Hematopoietic multipotent progenitor cell treated with erythropoietin and hydrocortisone succinate and interleukin-3 and kit ligand, for 4 days (in vitro differentiated cells): ENCODE data around the gene MACROD2.
"Not testable (repeated sequence)": the region's sequence is repeated elsewhere in the genome, so short reads cannot be mapped to it uniquely, and the experiment has no call there.

Experiments used
- DNase-seq: peaks from one replicate; pipeline ENCODE4 v3.0.0-alpha.2; 2015

The MACROD2 gene

GRCh38 chr20:15756002-15756753 is 1760.9 kb downstream of the MACROD2 start:
- no peak for DNase-seq

DNA sequence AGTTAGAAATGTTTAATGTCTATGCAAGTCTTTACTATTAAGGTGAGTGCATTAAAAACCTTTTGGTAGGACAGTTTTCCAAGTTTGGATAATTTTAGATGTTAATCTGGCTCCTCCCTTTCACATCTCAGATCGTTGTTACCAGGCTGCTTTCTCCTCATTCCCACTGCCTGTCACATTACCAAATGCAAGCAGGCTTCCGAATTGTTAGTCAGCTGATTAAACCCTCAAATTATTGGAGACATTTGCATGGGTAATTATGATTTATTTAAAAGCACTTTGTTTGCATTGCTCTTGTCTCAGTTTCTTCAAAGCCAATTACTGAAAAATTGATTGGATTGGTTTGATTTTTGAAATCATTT is 1761.4 kb downstream of the MACROD2 start:
- DNase-seq: no peak

GRCh38 chr20:15759594-15759993 is 1764.3 kb downstream of the MACROD2 start:
- DNase-seq: no peak

GRCh38 chr20:15760001-15760621 is 1764.8 kb downstream of the MACROD2 start:
- DNase-seq: no peak

DNA sequence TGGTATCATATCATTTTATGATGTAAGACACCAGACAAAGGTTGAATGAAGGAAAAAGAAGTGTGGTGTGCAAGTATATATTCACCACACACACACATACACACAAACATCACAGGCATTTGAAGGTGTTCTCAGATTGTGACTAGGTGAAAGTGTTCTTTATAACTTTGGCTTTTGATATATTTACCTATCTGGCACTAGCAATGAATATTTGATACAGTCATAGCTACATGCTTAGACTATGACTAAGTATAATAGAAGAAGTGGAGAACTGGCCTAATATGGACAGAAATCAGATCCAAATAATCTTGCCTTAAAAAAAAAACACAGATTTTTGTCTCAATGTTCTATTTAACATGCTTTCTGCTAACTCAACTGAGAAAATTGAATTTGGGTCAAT is 1768.0 kb downstream of the MACROD2 start:
- no peak for DNase-seq

DNA sequence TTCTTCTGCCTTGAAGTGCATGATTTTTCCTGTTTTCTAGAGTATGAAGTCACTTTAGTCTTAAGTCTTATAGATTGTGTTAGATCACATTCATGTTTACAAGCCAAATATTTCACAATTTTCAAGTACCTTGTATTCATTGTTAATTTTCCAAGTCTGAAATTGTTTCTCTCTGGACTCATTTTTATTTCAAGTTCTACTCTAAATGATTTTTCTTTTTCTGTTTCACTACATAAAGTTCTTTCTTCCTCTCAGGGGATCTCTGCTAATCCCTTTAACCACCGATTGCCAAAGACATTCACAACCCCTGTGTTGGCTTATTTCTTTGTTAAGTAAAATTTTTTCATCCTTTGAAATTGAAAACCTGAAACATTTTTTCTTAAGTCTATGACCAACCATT is 1772.3 kb downstream of the MACROD2 start:
- DNase-seq: no peak

DNA sequence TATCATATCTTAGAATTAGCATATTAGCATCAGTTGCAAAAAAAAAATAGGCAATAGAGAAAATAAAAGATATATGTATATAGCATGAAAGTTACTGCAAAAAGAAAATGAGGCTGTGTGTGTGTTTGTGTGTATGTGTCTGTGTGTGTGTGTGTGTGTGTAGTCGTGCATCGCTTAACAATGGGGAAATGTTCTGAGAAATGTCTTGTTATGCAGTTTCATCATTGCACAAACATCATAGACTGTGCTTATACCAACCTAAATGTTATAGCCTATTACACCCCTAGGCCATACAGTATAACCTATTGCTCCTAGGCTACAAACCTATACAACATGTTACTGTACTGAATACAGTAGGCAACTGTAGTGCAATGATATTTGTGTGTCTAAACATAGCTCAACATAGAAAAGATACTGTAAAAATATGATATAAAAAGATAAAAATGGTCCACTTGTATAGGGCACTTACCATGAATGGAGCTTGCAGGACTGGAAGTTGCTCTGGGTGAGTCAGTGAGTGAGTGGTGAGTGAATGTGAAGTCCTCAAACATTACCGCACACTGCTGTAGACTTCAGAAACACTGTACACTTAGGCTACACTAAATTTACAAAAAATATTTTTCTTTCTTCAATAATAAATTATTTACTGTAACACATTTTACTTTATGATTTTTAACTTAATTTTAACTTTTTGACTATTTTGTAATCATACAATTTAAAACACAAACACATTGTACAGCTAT is 1772.9 kb downstream of the MACROD2 start:
- no peak for DNase-seq

DNA sequence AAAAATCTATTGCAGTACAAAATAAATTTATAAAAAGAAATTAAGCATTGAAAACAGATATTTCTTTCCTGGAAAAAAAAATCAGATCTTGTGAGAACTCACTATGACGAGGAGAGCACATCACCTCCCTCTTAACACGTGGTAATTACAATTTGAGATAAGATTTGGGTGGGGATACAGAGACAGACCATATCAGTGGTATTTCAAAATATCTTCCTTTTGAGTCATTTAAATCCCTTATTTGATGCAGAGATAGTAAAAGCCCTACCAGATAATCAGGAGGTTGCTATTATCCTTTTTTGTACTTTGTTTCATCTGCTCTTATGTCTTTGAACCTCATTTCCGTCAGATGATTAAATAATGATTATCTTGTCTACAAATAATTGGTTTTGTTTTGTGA is 1777.5 kb downstream of the MACROD2 start:
- no peak for DNase-seq

GRCh38 chr20:15774926-15775325 is 1779.6 kb downstream of the MACROD2 start:
- DNase-seq: no peak

- DNase-seq: no peak
These were observed 1781.6 kb downstream of the MACROD2 start for GRCh38 chr20:15776770-15777466.

GRCh38 chr20:15784020-15784419 is 1788.7 kb downstream of the MACROD2 start:
- DNase-seq: no peak

GRCh38 chr20:15789079-15789478 is 1793.8 kb downstream of the MACROD2 start:
- DNase-seq: no peak

DNA sequence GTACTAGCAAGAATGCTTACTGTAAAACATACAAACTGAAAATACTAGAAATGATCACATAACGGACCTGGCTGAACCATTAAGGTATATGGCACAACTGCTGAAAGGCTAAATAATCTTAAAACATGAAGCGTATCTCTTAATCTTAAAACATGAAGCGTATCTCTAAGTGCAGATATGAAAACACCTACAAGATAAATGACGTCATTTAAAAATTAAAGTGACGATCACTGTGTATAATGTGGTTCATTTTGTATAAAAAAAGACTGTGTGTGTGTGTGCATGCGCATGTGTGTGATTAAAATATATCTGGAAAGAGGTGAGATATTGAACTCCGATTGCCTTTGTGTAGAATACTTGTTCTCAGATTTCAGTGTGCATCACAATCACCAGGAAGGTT is 1797.5 kb downstream of the MACROD2 start:
- DNase-seq: no peak

- DNase-seq: no peak
These were observed 1799.1 kb downstream of the MACROD2 start for GRCh38 chr20:15794409-15794808.

GRCh38 chr20:15795305-15796019 is 1800.1 kb downstream of the MACROD2 start:
- no peak for DNase-seq

DNA sequence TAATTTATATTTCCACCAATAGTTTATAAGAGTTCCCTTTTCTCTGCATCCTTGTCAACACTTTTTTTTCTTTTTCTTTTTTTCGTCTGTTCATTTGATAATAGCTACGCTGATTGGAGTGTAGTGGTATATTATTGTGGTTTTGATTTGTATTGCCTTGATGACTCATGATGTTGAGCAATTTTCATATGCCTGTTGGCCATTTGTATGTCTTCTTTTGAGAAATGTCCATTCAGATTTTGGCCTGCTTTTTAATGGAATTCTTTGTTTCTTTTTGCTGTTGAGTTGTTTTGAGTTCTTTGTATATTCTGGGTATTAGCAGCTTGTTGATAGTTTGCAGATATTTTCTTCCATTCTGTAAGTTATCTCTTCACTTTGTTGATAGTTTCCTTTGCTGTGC is 1804.6 kb downstream of the MACROD2 start:
- no peak for DNase-seq

DNA sequence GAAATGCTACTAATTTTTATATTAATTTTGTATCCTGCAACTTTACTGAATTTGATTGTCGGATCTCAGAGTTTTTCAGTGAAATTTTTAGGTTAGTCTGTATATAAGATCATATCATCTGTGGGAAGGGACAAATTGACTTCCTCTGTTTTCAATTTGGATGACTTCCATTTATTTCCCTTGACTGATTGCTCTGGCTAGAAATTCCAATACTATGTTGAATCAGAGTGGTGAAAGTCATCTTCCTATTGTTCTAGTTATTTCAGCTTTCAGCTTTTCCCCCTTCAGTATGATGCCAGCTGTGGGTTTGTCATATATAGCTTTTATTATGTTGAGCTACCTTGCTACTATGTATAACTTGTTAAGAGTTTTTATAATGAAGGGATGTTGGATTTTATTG is 1806.7 kb downstream of the MACROD2 start:
- DNase-seq: no peak

GRCh38 chr20:15805154-15805553 is 1809.8 kb downstream of the MACROD2 start:
- no peak for DNase-seq

- DNase-seq: no peak
These were observed 1810.8 kb downstream of the MACROD2 start for GRCh38 chr20:15806105-15806504.

GRCh38 chr20:15807271-15807670 is 1812.0 kb downstream of the MACROD2 start:
- no peak for DNase-seq

DNA sequence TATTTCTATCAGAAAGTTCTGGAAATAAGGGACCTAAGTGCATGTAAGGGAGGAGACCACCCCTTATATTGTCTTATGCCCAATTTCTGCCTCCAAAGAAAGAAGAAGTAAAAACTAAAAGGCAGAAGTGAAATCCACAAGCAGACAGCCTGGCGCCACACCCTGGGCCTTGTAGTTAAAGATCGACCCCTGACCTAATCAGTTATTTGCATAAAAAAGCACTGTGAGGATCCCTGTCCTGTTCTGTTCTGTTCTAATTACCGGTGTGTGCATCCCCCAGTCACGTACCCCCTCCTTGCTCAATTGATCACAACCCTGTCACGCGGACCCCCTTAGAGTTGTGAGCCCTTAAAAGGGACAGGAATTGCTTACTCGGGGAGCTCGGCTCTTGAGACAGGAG is 1812.5 kb downstream of the MACROD2 start:
- not testable (repeated sequence) for DNase-seq

DNA sequence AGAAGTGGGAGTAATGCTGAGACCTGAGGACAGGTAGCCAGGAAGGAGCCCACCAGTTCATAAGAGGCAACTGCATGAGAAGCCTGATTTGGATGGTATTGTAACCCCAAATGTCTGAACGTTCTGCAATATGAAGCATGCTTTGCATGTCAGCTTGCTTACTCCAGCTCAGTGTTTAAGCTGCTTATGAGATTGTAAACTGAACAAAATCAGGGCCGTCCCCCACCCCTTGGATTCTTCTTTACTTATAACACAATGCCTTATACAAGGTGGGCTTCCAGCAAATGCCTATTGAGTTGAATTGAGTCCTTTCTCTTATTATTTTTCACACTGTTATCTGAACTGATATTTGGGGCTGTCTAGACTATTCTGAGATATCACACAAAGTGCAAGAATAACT is 1816.6 kb downstream of the MACROD2 start:
- no peak for DNase-seq

DNA sequence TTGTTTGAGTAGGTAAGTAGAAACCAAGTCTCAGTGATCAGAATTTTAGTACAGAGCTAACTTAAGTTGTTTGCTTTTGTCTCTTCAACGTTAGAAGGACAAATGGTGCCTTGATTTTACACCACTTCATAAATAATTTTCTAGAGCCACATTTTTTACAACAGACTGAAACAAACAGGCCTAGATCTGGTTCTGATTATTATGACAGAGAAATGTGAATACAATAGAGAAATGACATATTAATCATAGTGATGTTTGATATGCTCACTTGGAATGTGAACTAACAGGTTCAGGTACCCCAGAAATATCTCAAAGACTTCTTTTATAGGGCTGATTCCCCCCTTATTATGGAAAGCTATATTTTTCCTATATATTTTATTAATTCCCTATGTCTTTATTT is 1817.4 kb downstream of the MACROD2 start:
- no peak for DNase-seq
